HUES6 (cell line): ENCODE results near the gene VIPR1.
"Not testable (repeated sequence)": the region's sequence is repeated elsewhere in the genome, so short reads cannot be mapped to it uniquely, and the experiment has no call there.

Source experiments
- H3K27ac ChIP-seq: 2 replicates; pipeline ENCODE4 v1.7.0; 2013; ENCODE audit warnings: low read depth, mild to moderate bottlenecking, low read length, inconsistent platforms
- H3K27me3 ChIP-seq: 2 replicates; pipeline ENCODE4 v1.6.1; 2013; ENCODE audit warnings: low read length; ENCODE audit not compliant: control insufficient read depth, insufficient read depth
- H3K36me3 ChIP-seq: 2 replicates; pipeline ENCODE4 v1.6.1; 2013; ENCODE audit warnings: low read length; ENCODE audit not compliant: control insufficient read depth, insufficient read depth
- H3K4me1 ChIP-seq: 2 replicates; pipeline ENCODE4 v1.6.1; 2013; ENCODE audit warnings: low read length; ENCODE audit not compliant: control insufficient read depth, insufficient read depth
- H3K4me3 ChIP-seq: 2 replicates; pipeline ENCODE4 v1.5.1; 2013; ENCODE audit warnings: low read depth, low read length
- H3K9ac ChIP-seq: one replicate; pipeline ENCODE4 v1.6.1; 2013; ENCODE audit warnings: mild to moderate bottlenecking, low read length
- H3K9me3 ChIP-seq: 2 replicates; pipeline ENCODE4 v1.6.1; 2013; ENCODE audit warnings: low read depth, low read length; ENCODE audit not compliant: control insufficient read depth, insufficient read depth

The VIPR1 gene

GRCh38 chr3:42552830-42553229, 50.4 kb downstream of the VIPR1 start:
- Histone ChIP-seq H3K4me1 (no peaks in the 10 kb centered on the region), H3K4me3 (no peak overlapping the region), H3K9me3 (no peaks in the 10 kb centered on the region), H3K27me3 (no peaks in the 10 kb centered on the region), H3K27ac (no peak overlapping the region), H3K9ac (no peak overlapping the region), H3K36me3 (peaks cover 73% of the 10 kb centered on the region)

- H3K36me3 ChIP-seq: peaks cover 82% of the 10 kb centered on the region
- no peaks in the 10 kb centered on the region for H3K27me3 ChIP-seq
- H3K4me3 ChIP-seq: no peak overlapping the region
- H3K27ac ChIP-seq: no peak overlapping the region
- H3K4me1 ChIP-seq: no peaks in the 10 kb centered on the region
- H3K9me3 ChIP-seq: no peaks in the 10 kb centered on the region
- no peak overlapping the region for H3K9ac ChIP-seq
Measured at GRCh38 chr3:42556089-42556632, 53.7 kb downstream of the VIPR1 start.

DNA sequence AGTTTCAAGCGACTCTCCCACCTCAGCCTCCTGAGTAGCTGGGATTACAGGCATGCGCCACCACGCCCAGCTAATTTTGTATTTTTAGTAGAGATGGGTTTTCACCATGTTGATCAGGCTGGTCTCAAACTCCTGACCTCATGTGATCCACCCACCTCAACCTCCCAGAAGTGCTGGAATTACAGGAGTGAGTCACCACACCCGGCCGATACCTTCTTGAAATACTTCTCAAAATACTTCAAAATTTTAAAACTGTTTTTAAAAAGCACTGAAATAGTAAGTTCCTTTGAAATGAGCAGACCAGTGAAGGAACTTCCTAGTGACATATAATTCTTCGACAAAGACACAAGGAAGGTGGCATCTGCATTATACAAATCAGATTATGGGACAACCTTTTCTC, 54.4 kb downstream of the VIPR1 start:
- H3K4me1 ChIP-seq, H3K9ac ChIP-seq, H3K9me3 ChIP-seq, H3K27me3 ChIP-seq, H3K4me3 ChIP-seq, H3K27ac ChIP-seq: not testable (repeated sequence)
- peaks cover 84% of the 10 kb centered on the region for H3K36me3 ChIP-seq

- Histone ChIP-seq H3K4me1 (no peaks in the 10 kb centered on the region), H3K9me3 (no peaks in the 10 kb centered on the region), H3K9ac (no peak overlapping the region), H3K4me3 (no peak overlapping the region), H3K27me3 (no peaks in the 10 kb centered on the region), H3K36me3 (peaks cover 86% of the 10 kb centered on the region), H3K27ac (no peak overlapping the region)
Measured at GRCh38 chr3:42557854-42558253, 55.4 kb downstream of the VIPR1 start.

DNA sequence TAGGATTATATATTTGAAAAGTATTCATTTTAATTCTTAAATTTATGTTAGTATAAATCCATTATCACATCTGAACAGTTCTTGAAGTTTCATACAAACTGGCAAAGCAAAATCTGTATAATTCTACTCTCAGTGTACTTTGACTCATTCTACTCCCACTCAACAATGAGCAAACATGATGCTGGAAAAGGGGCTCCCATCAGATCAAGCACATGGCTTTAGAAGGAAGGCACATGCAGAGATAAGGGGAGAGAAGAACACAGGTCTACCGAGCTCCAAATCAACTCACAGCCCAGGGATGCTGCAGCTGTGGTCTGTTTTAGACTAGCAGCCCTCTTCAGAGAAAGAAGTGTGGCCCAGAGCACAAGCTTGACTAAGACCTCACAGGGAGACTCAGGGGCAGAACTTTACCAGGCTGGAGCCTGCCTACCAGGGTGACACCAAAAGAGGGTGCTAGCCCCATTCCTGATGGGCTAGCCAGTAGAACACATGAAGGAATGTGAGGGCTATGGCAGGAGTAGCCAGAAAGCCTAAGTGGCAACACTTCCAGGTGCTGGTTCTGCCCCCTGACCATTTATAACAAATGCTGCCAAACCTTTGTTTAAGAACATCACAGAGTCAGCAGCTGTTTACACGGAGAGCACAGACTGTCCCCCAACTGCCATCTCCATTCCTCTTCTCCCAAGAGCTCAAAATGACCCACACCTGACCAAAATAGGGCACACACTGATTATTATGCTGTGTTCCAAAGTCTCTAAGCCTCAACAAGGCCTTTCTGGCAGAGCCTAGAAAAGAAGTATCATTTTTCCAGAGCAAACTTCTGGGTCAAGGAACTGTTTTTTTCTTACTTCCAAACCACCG, 59.8 kb downstream of the VIPR1 start:
- Histone ChIP-seq H3K4me1 (no peaks in the 10 kb centered on the region), H3K4me3 (no peak overlapping the region), H3K27me3 (no peaks in the 10 kb centered on the region), H3K27ac (no peak overlapping the region), H3K9me3 (no peaks in the 10 kb centered on the region), H3K36me3 (peaks cover 85% of the 10 kb centered on the region), H3K9ac (no peak overlapping the region)

DNA sequence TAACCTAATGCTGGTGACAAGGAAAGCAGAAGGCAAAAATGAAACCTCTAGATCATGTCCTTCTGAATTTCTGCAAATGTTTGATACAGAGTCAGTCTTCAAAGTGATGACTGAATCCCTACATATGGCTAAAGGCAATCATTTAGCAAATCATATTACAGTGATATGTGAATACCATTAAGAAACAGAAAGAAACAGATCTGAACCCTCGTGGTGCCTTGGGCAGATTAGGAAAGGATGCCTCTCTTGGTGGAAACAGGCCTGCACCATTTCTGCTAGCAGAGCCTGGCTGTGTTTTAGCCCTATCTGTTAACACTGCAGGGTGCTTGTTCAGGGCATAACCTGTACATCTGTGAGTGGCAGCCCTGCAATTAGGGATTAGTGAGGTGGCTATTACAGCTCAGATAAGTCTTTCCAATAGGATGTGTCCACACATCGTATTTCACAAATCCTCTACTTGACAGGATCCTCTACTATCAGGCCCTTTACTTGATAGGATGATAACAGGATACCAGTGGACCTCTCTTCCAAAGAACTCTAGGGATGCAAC, 67.2 kb downstream of the VIPR1 start:
- peaks cover 32% of the 10 kb centered on the region for H3K36me3 ChIP-seq
- no peak overlapping the region for H3K4me3 ChIP-seq
- H3K9ac ChIP-seq: no peak overlapping the region
- H3K9me3 ChIP-seq: no peaks in the 10 kb centered on the region; the same call in 1 of the 2 replicates
- H3K27me3 ChIP-seq: no peaks in the 10 kb centered on the region
- H3K4me1 ChIP-seq: 0 out of 2 replicates have a peak, but pooled peaks cover 2% of the 10 kb centered on the region
- H3K27ac ChIP-seq: no peak overlapping the region

DNA sequence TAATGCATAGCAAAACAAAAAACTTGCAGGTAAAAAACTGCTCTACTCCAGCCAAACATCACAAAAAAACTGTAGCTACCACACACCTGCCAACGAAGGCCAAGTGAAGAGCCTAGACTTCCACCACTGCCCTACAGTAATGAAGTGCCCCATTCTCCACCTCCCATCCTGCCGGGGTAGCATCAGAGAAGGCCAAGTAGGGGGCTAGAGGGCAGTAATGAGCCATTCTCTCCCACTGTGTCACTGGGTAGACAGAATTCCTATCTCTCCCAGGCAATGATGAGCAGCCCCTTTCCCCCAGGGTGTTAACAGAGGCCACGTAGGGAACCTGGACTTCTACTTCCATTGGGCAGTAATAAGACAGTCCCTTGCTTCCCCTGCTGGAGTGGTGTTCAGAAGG, 69.8 kb downstream of the VIPR1 start:
- H3K27ac ChIP-seq: no peak overlapping the region
- no peak overlapping the region for H3K9ac ChIP-seq

DNA sequence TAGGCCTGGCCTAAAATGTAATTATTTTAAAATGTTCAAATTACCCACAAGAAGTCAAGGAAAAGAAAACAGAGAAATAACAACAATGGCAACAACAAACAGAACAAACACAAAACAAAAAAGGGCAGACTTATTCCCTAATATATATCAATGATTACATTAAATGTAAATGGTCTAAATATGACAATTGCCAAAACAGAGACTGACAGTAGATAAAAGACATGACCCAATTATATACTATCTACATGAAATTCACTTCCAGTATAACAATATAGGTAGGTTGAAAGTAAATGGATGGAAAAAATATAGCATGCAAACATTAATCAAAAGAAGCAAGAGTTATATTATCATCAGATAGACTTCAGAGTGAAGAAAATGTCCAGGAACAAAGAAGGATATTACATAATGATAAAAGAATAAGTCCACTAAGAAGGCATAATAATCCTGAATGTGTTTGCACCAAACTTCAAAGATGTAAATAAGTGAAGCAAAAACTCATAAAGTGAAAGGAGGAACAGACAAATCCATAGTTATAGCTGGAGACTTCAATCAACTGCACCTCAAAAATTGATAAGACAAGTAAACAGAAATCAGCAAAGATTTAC, 72.8 kb downstream of the VIPR1 start:
- H3K4me3 ChIP-seq: no peak overlapping the region
- H3K36me3 ChIP-seq: peaks cover 14% of the 10 kb centered on the region
- H3K27ac ChIP-seq: no peak overlapping the region
- peaks cover 4% of the 10 kb centered on the region; the same call in 1 of the 2 replicates for H3K4me1 ChIP-seq
- H3K9ac ChIP-seq: no peak overlapping the region
- H3K27me3 ChIP-seq: no peaks in the 10 kb centered on the region
- peaks cover 10% of the 10 kb centered on the region for H3K9me3 ChIP-seq

More for the DNA sequence above, 69.8 kb downstream of the VIPR1 start:
- H3K4me3 ChIP-seq: no peak overlapping the region
- H3K4me1 ChIP-seq: 0 out of 2 replicates have a peak, but pooled peaks cover 2% of the 10 kb centered on the region
- H3K9me3 ChIP-seq: peaks cover 10% of the 10 kb centered on the region
- peaks cover 17% of the 10 kb centered on the region for H3K36me3 ChIP-seq
- no peaks in the 10 kb centered on the region for H3K27me3 ChIP-seq

DNA sequence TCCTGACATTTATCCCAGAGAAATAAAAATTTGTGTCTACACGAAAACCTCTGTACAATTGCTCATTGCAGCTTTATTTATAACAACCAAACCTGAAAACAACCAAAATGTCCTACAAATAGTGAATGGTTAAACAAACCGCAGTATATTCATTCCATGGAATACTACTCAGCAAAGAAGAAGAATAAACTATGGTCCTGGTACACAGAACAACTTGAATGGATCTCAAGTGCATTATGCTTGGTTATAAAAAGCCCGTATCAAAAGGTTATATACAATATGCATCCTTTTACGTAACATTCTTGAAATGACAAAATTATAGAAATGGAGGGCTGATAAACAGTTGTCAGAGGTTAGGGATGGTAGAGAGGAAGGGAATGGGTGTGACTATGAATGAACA, 75.6 kb downstream of the VIPR1 start:
- Histone ChIP-seq H3K9me3 (peaks cover 10% of the 10 kb centered on the region), H3K27me3 (no peaks in the 10 kb centered on the region), H3K36me3 (peaks cover 14% of the 10 kb centered on the region), H3K9ac (no peak overlapping the region), H3K4me1 (peaks cover 13% of the 10 kb centered on the region), H3K27ac (no peak overlapping the region), H3K4me3 (no peak overlapping the region)

GRCh38 chr3:42579346-42579745, 76.9 kb downstream of the VIPR1 start:
- not testable (repeated sequence) for H3K27me3 ChIP-seq, H3K4me3 ChIP-seq, H3K9me3 ChIP-seq, H3K9ac ChIP-seq, H3K27ac ChIP-seq
- peaks cover 14% of the 10 kb centered on the region for H3K36me3 ChIP-seq
- H3K4me1 ChIP-seq: peaks cover 18% of the 10 kb centered on the region

GRCh38 chr3:42581400-42581708, 78.9 kb downstream of the VIPR1 start:
- Histone ChIP-seq H3K4me1 (peaks cover 18% of the 10 kb centered on the region), H3K4me3 (peak overlapping the region; percentile 81), H3K27ac (peak overlapping the region; percentile 85; the same call in 1 of the 2 replicates), H3K9ac (peak overlapping the region; percentile 75), H3K27me3 (no peaks in the 10 kb centered on the region), H3K36me3 (peaks cover 8% of the 10 kb centered on the region), H3K9me3 (no peaks in the 10 kb centered on the region)
